Activated B cell treated with CpG ODN at 0.5 μM for 24 hours (primary cell): ENCODE results near the gene FAM114A1. TPM values are rescaled to one million over a fixed set of nuclear protein-coding genes. Genes with fewer than 3 reads are reported as not detected.

Experiments
- ATAC-seq: fragments of 200-7000 bp; cut with Tn5 transposase; one replicate; pipeline ENCODE4 v1.10.0; 2021; ENCODE audit warnings: low read depth, mild to moderate bottlenecking, moderate library complexity
- CTCF ChIA-PET: fragments of 350-600 bp; sonication (Branson Sonifier 250); formaldehyde crosslinking; loops from one replicate; lab custom pipeline; 2021; ENCODE audit warnings: antibody characterized with exemption; lab: Charles Lee
- POLR2A ChIA-PET: fragments of 350-600 bp; sonication (Branson Sonifier 250); formaldehyde crosslinking; loops from one replicate; lab custom pipeline; 2021; ENCODE audit warnings: antibody characterized with exemption; lab: Charles Lee
- DNase-seq: peaks from one replicate; pipeline ENCODE4 v3.0.0; 2022
- H3K27ac Mint-ChIP-seq: one replicate; pipeline ENCODE4 v1.8.0; 2020; ENCODE audit warnings: mixed read lengths
- H3K27me3 Mint-ChIP-seq: one replicate; pipeline ENCODE4 v1.8.0; 2021; ENCODE audit warnings: mixed read lengths
- H3K36me3 Mint-ChIP-seq: one replicate; pipeline ENCODE4 v1.8.0; 2021; ENCODE audit warnings: low read depth, mixed read lengths
- H3K4me1 Mint-ChIP-seq: one replicate; pipeline ENCODE4 v1.8.0; 2021; ENCODE audit warnings: mixed read lengths
- H3K4me3 Mint-ChIP-seq: one replicate; pipeline ENCODE4 v1.8.0; 2020; ENCODE audit warnings: mild to moderate bottlenecking, mixed read lengths
- H3K9me3 Mint-ChIP-seq: one replicate; pipeline ENCODE4 v1.8.0; 2020; ENCODE audit warnings: mixed read lengths
- intact Hi-C: fragments of 100-400 bp; cut with micrococcal nuclease; formaldehyde crosslinking; loops from one replicate; pipeline ENCODE4 v1.15.1; 2024
- total RNA-seq: library from RNA; stranded (reverse); gene quantifications from 2 replicates; pipeline ENCODE4 v1.2.3, GENCODE V29; 2022
- TF ChIP-seq, protein P1 (sequence below): fragments of 200-600 bp; IDR thresholded peaks from one replicate; pipeline ENCODE4 v1.8.0; 2022; ENCODE audit warnings: antibody characterized with exemption, mild to moderate bottlenecking

Gene FAM114A1
- total RNA-seq, 1 donor from 2014 or later = 3.3 TPM

DNA sequence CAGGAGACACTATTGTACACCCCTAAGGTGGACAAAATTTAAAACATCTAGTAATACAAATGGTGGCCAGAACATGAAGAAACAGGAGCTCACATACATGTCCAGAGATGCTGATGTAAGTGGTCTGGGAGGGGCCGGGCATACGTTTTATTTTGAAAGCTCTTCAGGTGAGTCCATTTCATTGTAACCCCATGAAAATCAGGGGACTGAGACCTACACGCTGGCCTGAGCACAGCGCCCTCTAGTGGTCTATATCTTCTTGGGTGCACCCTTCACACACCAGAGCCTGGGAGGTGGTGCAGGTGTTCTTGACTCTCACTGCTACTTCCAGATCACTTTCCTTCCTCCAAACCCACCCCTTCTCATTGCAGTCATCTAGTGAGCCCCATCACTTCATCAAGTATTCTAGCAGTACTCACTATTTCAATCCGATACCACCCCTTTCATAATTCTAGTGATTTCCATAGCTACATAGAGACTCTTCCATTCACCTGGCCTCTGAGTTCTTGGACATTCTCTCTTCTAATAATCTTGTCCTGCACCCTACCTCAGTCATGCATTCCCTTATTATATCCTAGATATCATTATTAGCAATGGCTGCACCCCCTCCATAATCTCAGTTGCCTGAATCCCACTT is 6.7 kb upstream of the FAM114A1 start:
- no peak for DNase-seq
- Mint-ChIP-seq H3K36me3 (peaks cover 7% of the 10 kb centered on the region), H3K27ac (peak overlapping the region; percentile 51), H3K27me3 (no peaks in the 10 kb centered on the region), H3K9me3 (no peaks in the 10 kb centered on the region), H3K4me1 (peaks cover 46% of the 10 kb centered on the region), H3K4me3 (no peak overlapping the region)
- ChIA-PET POLR2A (interaction anchor here (0.5 to 3.2 kb wide), 8 partner anchors 56 to 168 kb away, joined by 3 to 16 read pairs (median 4); partner anchors contain the start of genes TLR1 and TLR10), CTCF (interaction anchor here (0.6 to 4.8 kb wide), 28 partner anchors 13 to 681 kb away, joined by 3 to 104 read pairs (median 4); partner anchors contain the start of genes TLR1, TLR10 and WDR19)
- TF ChIP-seq, protein P1, sequence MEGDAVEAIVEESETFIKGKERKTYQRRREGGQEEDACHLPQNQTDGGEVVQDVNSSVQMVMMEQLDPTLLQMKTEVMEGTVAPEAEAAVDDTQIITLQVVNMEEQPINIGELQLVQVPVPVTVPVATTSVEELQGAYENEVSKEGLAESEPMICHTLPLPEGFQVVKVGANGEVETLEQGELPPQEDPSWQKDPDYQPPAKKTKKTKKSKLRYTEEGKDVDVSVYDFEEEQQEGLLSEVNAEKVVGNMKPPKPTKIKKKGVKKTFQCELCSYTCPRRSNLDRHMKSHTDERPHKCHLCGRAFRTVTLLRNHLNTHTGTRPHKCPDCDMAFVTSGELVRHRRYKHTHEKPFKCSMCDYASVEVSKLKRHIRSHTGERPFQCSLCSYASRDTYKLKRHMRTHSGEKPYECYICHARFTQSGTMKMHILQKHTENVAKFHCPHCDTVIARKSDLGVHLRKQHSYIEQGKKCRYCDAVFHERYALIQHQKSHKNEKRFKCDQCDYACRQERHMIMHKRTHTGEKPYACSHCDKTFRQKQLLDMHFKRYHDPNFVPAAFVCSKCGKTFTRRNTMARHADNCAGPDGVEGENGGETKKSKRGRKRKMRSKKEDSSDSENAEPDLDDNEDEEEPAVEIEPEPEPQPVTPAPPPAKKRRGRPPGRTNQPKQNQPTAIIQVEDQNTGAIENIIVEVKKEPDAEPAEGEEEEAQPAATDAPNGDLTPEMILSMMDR = no peak
- ATAC-seq = peak; percentile 32
- intact Hi-C loops = loop anchor here (1.0 kb wide), 1 partner anchor 102 kb away; no protein-coding TSS in a partner anchor

DNA sequence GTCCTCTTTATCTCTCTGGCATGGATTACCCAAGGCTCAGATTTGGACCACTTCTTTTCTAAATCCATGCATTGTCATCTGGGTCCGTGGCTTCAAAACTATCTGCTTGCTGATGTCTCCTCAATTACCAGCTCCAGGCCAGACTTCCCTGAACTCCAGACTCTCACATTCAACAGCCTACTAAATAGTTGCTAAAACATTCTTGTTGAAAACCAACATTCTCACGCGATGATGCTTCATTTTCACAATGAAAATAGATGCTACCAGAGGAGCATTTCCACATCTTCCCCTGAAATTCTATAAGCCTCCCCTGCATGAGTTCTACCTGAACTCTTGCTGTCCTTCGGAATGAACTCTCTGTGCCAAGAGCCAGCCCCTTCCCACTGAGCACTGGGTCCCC is 5.8 kb upstream of the FAM114A1 start:
- no peak overlapping the region for H3K27ac Mint-ChIP-seq
- H3K9me3 Mint-ChIP-seq = no peaks in the 10 kb centered on the region
- POLR2A ChIA-PET = interaction anchor here (0.6 kb wide), 1 partner anchor 507 kb away, joined by 5 read pairs; no protein-coding TSS in a partner anchor

DNA sequence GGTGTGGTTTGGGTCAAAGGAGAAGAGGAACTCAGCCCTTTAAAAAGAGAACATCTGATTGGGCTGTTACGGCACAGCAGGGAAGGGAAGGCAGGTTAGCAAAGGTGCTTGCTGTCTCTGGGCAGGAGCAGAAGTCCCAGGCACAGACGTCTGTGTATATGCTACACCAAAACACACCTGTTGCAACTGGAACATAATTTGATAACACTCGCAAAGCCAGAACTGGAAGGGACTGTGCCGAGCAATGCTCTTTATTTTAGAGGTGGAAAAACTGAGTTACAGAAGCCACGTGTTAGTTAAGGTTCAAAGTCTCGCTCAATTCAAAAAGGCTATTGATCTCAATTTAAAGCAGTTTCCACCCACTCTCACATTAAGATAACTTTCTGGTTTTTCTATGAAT is 2.2 kb upstream of the FAM114A1 start:
- no peaks in the 10 kb centered on the region for H3K27me3 Mint-ChIP-seq
- CTCF ChIA-PET = interaction anchor here (1.2 kb wide), 1 partner anchor 105 kb away, joined by 4 read pairs; no protein-coding TSS in a partner anchor
- no peak for DNase-seq

More for the DNA sequence above, 5.8 kb upstream of the FAM114A1 start:
- CTCF ChIA-PET = interaction anchor here (0.6 to 4.8 kb wide), 5 partner anchors 19 to 102 kb away, joined by 3 to 104 read pairs (median 22); partner anchors contain the start of genes TLR1 and TLR10
- Mint-ChIP-seq H3K4me3 (no peak overlapping the region), H3K4me1 (peaks cover 40% of the 10 kb centered on the region), H3K27me3 (no peaks in the 10 kb centered on the region), H3K36me3 (no peaks in the 10 kb centered on the region)
- TF ChIP-seq, protein P1 = no peak
- DNase-seq = no peak
- no peak for ATAC-seq
- intact Hi-C loops = loop anchor here (1.0 kb wide), 1 partner anchor 102 kb away; no protein-coding TSS in a partner anchor

GRCh38 chr4:38866973-38867477 is 581 bp upstream of the FAM114A1 start:
- POLR2A ChIA-PET = interaction anchor here (0.9 to 1.4 kb wide), 5 partner anchors 8 to 163 kb away, joined by 4 to 9 read pairs (median 8); no protein-coding TSS in a partner anchor
- peak overlapping the region; percentile 86 for H3K4me3 Mint-ChIP-seq
- CTCF ChIA-PET = interaction anchor here (1.3 to 2.1 kb wide), 3 partner anchors 10 to 687 kb away, joined by 4 to 7 read pairs (median 6); partner anchors contain the start of gene TLR6
- H3K27me3 Mint-ChIP-seq = no peaks in the 10 kb centered on the region
- H3K9me3 Mint-ChIP-seq = no peaks in the 10 kb centered on the region
- no peaks in the 10 kb centered on the region for H3K36me3 Mint-ChIP-seq
- TF ChIP-seq, protein P1 = no peak
- intact Hi-C loops = no loop called here
- DNase-seq (no peak), ATAC-seq (peak; percentile 17)
- peak overlapping the region; percentile 72 for H3K27ac Mint-ChIP-seq
- H3K4me1 Mint-ChIP-seq = peaks cover 16% of the 10 kb centered on the region

More for the DNA sequence above, 2.2 kb upstream of the FAM114A1 start:
- intact Hi-C loops = no loop called here
- Mint-ChIP-seq H3K4me1 (peaks cover 29% of the 10 kb centered on the region), H3K4me3 (no peak overlapping the region), H3K36me3 (no peaks in the 10 kb centered on the region), H3K9me3 (no peaks in the 10 kb centered on the region), H3K27ac (no peak overlapping the region)
- TF ChIP-seq, protein P1 = no peak
- POLR2A ChIA-PET = no interaction called here
- no peak for ATAC-seq
